GM21447 (cell line): ENCODE data around the gene RAD51AP2.

ENCODE experiments used
- ATAC-seq: cut with Tn5 transposase; IDR thresholded peaks from one replicate; pipeline ENCODE4 v1.9.1; 2021; ENCODE audit not compliant: unreplicated experiment

Gene RAD51AP2

DNA sequence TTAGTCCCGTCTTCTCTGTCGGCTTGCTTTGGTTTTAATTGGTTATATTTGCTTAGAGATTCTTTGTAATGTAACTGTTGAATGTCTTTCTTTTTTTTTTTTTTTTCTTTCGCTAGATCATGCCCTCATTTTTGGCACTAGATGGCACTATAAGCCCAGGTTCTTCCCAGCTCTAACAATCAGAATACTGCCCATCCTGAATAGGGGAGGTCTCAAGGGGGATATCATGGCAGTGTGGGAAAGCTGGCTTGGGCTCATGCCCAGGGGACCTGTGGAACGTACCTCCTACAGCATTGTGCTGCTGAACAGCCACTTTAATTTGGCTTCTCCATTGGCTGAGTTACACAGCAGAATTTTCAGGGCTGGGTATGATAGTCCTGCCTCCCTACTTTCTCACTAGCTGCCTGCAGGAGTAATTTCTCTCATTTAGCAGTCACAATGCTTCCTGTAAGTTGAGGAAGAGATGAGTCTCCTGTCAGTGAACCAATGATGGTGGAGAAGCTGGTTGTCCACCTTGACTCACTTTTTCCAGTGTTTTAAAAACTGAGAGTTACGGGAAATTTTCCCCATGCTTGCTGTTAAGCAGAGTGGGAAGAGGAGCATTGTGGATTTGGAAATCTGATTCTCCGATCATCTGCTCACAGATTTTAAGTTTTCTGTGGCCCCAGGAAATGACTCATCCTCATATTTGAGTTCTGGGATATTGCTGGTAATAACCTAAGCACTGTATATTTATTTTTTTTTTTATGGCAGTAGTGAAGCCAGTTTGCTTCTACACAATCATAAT, 47.2 kb downstream of the RAD51AP2 start:
- ATAC-seq, result no peak

DNA sequence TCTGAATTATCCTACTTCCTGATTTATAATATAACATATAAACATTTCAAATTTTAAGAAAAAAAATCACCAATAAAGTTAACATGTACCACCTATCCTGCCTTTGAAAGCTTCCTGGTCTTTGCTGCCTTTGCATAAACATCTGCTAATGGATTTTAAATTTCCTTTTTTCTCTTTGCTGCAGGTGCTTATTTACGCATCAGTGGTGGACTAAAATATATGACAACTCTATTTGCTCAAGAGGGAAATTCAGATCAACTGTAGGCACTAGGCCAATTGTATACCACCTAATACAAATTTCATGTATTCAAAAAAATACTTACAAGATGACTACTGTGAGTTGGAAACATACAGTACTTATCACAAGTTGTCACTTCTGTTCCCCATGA, 57.2 kb downstream of the RAD51AP2 start:
- no peak for ATAC-seq
